ENCODE measurements around the gene KRT34.

Gene KRT34

DNA sequence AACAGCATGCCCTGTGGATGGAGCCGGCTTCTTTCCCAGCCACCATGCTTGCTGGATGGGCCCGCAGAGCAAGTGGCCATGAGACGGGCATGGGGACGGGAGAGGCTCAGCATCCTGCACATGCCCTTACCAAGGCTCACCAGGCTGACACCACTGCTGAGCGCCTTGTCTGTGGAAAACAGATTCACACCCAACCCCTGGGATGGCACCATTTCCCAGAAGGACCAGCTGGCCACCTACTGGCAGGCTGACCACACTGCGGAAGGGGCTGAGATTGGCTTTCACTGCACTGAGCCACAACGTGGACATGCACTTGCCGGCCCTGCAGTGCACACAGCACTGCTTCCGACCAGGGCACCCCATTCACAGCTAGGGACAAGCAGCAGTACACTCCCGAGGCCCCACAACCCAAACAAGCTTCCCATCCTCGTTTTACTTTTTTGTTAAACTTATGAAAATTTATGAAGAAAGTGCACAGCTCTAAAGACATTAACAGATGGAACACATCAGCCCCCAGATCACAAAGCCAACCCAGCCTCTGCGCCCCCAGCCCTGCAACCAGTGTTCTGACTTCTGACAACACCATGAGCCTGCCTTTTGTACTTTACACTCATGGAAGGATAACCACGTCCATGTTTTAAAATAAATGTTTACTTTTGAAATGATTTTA is 52.7 kb downstream of the KRT34 start:
- peaks cover 2% of the 10 kb centered on the region for H3K4me1 ChIP-seq (ENCODE audit: control insufficient read depth, low read length)
- H3F3A ChIP-seq (ENCODE audit: control insufficient read depth, insufficient read depth), result no peaks in the 10 kb centered on the region
- H3K9me2 ChIP-seq (replicated peaks; ENCODE audit: control insufficient read depth, low read length), result no peaks in the 10 kb centered on the region
- no peak overlapping the region for H3K27ac ChIP-seq (ENCODE audit: low read depth, low read length)
- no peak for TF ChIP-seq EZH2phosphoT487 (IDR thresholded peaks at IDR 0.05; ENCODE audit: borderline replicate concordance, low read length)
- TF ChIP-seq, protein P1, sequence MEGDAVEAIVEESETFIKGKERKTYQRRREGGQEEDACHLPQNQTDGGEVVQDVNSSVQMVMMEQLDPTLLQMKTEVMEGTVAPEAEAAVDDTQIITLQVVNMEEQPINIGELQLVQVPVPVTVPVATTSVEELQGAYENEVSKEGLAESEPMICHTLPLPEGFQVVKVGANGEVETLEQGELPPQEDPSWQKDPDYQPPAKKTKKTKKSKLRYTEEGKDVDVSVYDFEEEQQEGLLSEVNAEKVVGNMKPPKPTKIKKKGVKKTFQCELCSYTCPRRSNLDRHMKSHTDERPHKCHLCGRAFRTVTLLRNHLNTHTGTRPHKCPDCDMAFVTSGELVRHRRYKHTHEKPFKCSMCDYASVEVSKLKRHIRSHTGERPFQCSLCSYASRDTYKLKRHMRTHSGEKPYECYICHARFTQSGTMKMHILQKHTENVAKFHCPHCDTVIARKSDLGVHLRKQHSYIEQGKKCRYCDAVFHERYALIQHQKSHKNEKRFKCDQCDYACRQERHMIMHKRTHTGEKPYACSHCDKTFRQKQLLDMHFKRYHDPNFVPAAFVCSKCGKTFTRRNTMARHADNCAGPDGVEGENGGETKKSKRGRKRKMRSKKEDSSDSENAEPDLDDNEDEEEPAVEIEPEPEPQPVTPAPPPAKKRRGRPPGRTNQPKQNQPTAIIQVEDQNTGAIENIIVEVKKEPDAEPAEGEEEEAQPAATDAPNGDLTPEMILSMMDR (IDR thresholded peaks at IDR 0.05; ENCODE audit: low read depth, low read length, poor library complexity, severe bottlenecking), result peak; percentile 65
- H3K27me3 ChIP-seq (ENCODE audit: control insufficient read depth, low read length), result no peaks in the 10 kb centered on the region
- H3K4me3 ChIP-seq (ENCODE audit: low read length), result no peak overlapping the region
- H3K9me3 ChIP-seq (ENCODE audit: control insufficient read depth, insufficient read depth, low read length), result no peaks in the 10 kb centered on the region
- no peaks in the 10 kb centered on the region for H4K20me1 ChIP-seq (ENCODE audit: control insufficient read depth, insufficient read depth, low read depth, low read length)
- H3K36me3 ChIP-seq (ENCODE audit: control insufficient read depth, low read length), result no peaks in the 10 kb centered on the region
- no peak overlapping the region for H3K4me2 ChIP-seq (ENCODE audit: low read length)
- no peaks in the 10 kb centered on the region for H3K79me2 ChIP-seq (ENCODE audit: control insufficient read depth, low read length)

DNA sequence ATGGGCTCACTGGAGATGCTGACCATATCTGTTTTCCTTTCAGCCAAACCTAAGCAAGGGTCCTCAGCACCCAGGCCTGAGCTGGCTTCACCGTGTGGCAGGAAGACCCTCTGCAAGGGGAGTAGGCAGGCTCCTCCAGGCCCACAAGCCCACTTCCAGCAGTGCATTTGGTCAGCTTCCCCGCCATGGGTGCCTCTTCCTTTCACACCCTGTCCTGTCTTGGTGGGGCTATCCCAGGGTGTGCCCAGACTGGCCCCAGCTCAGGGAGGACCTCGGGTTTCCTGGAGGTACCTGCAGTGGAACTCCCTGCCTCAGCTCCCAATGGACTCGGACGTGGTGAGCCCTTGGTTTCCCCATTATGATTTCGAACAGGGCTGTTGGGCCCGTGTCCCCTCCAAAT is 53.9 kb downstream of the KRT34 start:
- Histone ChIP-seq H3K79me2 (ENCODE audit: control insufficient read depth, low read length) (no peaks in the 10 kb centered on the region), H3K4me1 (ENCODE audit: control insufficient read depth, low read length) (no peaks in the 10 kb centered on the region), H3K9me3 (ENCODE audit: control insufficient read depth, insufficient read depth, low read length) (no peaks in the 10 kb centered on the region), H4K20me1 (ENCODE audit: control insufficient read depth, insufficient read depth, low read depth, low read length) (no peaks in the 10 kb centered on the region), H3K9me2 (replicated peaks; ENCODE audit: control insufficient read depth, low read length) (no peaks in the 10 kb centered on the region), H3K27ac (ENCODE audit: low read depth, low read length) (no peak overlapping the region), H3F3A (ENCODE audit: control insufficient read depth, insufficient read depth) (no peaks in the 10 kb centered on the region), H3K36me3 (ENCODE audit: control insufficient read depth, low read length) (no peaks in the 10 kb centered on the region), H3K4me3 (ENCODE audit: low read length) (no peak overlapping the region), H3K27me3 (ENCODE audit: control insufficient read depth, low read length) (no peaks in the 10 kb centered on the region), H3K4me2 (ENCODE audit: low read length) (no peak overlapping the region)
- TF ChIP-seq, protein P1 (IDR thresholded peaks at IDR 0.05; ENCODE audit: low read depth, low read length, poor library complexity, severe bottlenecking), result no peak
- no peak for TF ChIP-seq EZH2phosphoT487 (IDR thresholded peaks at IDR 0.05; ENCODE audit: borderline replicate concordance, low read length)
